Sigmoid colon (tissue), 7 donors: ENCODE data around the gene ADGRE3. TPM values are rescaled to one million over a fixed set of nuclear protein-coding genes. Genes with fewer than 3 reads are reported as not detected.

Experiments
- DNase-seq: peaks from one replicate; pipeline ENCODE4 v3.0.0-alpha.2; 2019
- H3K27ac ChIP-seq, 4 donors: fragments of 200-600 bp; sonication (generic); one replicate each; pipeline ENCODE4 v1.5.1; 2016 to 2019; ENCODE audit warnings: mild to moderate bottlenecking in 1 of 4
- H3K27me3 ChIP-seq, 3 donors: fragments of 200-600 bp; sonication (generic); one replicate each; pipeline ENCODE4 v1.5.1; 2019; ENCODE audit warnings: mild to moderate bottlenecking in 1 of 3
- H3K36me3 ChIP-seq, 4 donors: fragments of 200-600 bp; sonication (generic); one replicate each; pipeline ENCODE4 v1.5.1; 2016 to 2019
- H3K4me1 ChIP-seq, 4 donors: fragments of 200-600 bp; sonication (generic); one replicate each; pipeline ENCODE4 v1.5.1; 2017 to 2019
- H3K4me3 ChIP-seq, 4 donors: fragments of 200-600 bp; sonication (generic); one replicate each; pipeline ENCODE4 v1.5.1; 2017 to 2019; ENCODE audit warnings: mild to moderate bottlenecking in 2 of 4, moderate library complexity in 1 of 4
- H3K9me3 ChIP-seq, 4 donors: fragments of 200-600 bp in 3 of 4; sonication (generic) in 3 of 4; one replicate each; pipeline versions ENCODE4 v1.5.1 to v1.6.1; 2013 to 2019
- CTCF ChIP-seq, 4 experiments: fragments of 450-650 bp in 3 of 4; fragments of 200-600 bp in 1 of 4; IDR thresholded peaks; one replicate each; pipeline ENCODE4 v1.5.1; 2016 to 2019; ENCODE audit warnings: antibody characterized with exemption in 4 of 4, mild to moderate bottlenecking in 3 of 4, moderate library complexity in 2 of 4
- EP300 ChIP-seq, 4 donors: sonication (generic); formaldehyde crosslinking; IDR thresholded peaks; one replicate each; pipeline ENCODE4 v1.6.1; 2017; ENCODE audit warnings: antibody characterized with exemption in 4 of 4
- POLR2A ChIP-seq, 2 donors: fragments of 450-650 bp; IDR thresholded peaks; one replicate each; pipeline ENCODE4 v1.6.1; 2016; ENCODE audit warnings: antibody characterized with exemption in 2 of 2, mild to moderate bottlenecking in 2 of 2, moderate library complexity in 2 of 2
- POLR2AphosphoS5 ChIP-seq, 4 donors: sonication (generic); formaldehyde crosslinking; IDR thresholded peaks; one replicate each; pipeline ENCODE4 v1.6.1; 2017; ENCODE audit warnings: antibody characterized with exemption in 4 of 4
- WGBS, 2 donors: extraction: QIAGEN DNeasy Blood & Tissue Kit; methylation state at CpG; one replicate each; pipeline ENCODE4 v1.1.7; 2013; 5-methylcytosine and 5-hydroxymethylcytosine counted together
- intact Hi-C: fragments of 100-400 bp; cut with DNase I; formaldehyde crosslinking; loops from one replicate; pipeline ENCODE4 v1.15.1; 2023
- polyA plus RNA-seq, 3 donors: library from polyadenylated mRNA; stranded (reverse); fragments of 200-250 nt; gene quantifications; one replicate each; pipeline ENCODE4 v1.2.3, GENCODE V29; 2013
- total RNA-seq, 4 donors: library from RNA; depleted of rRNA; stranded (reverse); fragments of >200 nt; gene quantifications; one replicate each; pipeline ENCODE4 v1.1.0, GENCODE V29; 2016
- donor health status: healthy with polysubstance abuse.
- donor health status: Bipolar disorder and iron deficiency.
- donor health status: healthy.

ADGRE3 gene
- total and polyA plus RNA-seq, 7 donors: 0.04 TPM; not detected in 6

- Histone ChIP-seq H3K9me3 (no peaks in the 10 kb centered on the region), H3K4me3 (no peak overlapping the region), H3K36me3 (no peaks in the 10 kb centered on the region), H3K4me1 (no peaks in the 10 kb centered on the region), H3K27me3 (no peaks in the 10 kb centered on the region), H3K27ac (no peak overlapping the region)
- no peak for DNase-seq
- 61 to 67% methylated on average over 4 of the region's 4 CpGs for WGBS, 2 donors
- TF ChIP-seq POLR2AphosphoS5 (IDR thresholded peaks at IDR 0.05) (no peak), CTCF (IDR thresholded peaks at IDR 0.05) (no peak), POLR2A (IDR thresholded peaks at IDR 0.05) (no peak), EP300 (IDR thresholded peaks at IDR 0.05) (no peak)
- intact Hi-C loops: no loop called here
Measured at GRCh38 chr19:14611051-14611450, 63.6 kb downstream of the ADGRE3 start.

GRCh38 chr19:14606627-14607026, 68.0 kb downstream of the ADGRE3 start:
- no peak for DNase-seq
- Histone ChIP-seq H3K27ac (no peak overlapping the region), H3K4me1 (no peaks in the 10 kb centered on the region), H3K4me3 (no peak overlapping the region), H3K9me3 (no peaks in the 10 kb centered on the region), H3K36me3 (no peaks in the 10 kb centered on the region), H3K27me3 (no peaks in the 10 kb centered on the region)
- intact Hi-C loops: no loop called here
- 74 to 76% methylated on average over 9 of the region's 9 CpGs for WGBS, 2 donors
- TF ChIP-seq POLR2A (IDR thresholded peaks at IDR 0.05): no peak
- no peak for TF ChIP-seq CTCF (IDR thresholded peaks at IDR 0.05)
- TF ChIP-seq EP300 (IDR thresholded peaks at IDR 0.05): no peak
- TF ChIP-seq POLR2AphosphoS5 (IDR thresholded peaks at IDR 0.05): no peak

GRCh38 chr19:14603990-14604387, 70.7 kb downstream of the ADGRE3 start:
- H3K36me3 ChIP-seq: no peaks in the 10 kb centered on the region
- DNase-seq: no peak
- no peaks in the 10 kb centered on the region for H3K27me3 ChIP-seq
- no peaks in the 10 kb centered on the region for H3K9me3 ChIP-seq
- no peak overlapping the region for H3K27ac ChIP-seq
- no peaks in the 10 kb centered on the region for H3K4me1 ChIP-seq
- intact Hi-C loops: no loop called here
- no peak for TF ChIP-seq CTCF (IDR thresholded peaks at IDR 0.05)
- no peak for TF ChIP-seq POLR2A (IDR thresholded peaks at IDR 0.05)
- no peak for TF ChIP-seq POLR2AphosphoS5 (IDR thresholded peaks at IDR 0.05)
- TF ChIP-seq EP300 (IDR thresholded peaks at IDR 0.05): no peak
- WGBS, 2 donors: 51 to 93% methylated on average over 2 of the region's 2 CpGs
- no peak overlapping the region for H3K4me3 ChIP-seq

- H3K27me3 ChIP-seq: no peaks in the 10 kb centered on the region
- no peak for DNase-seq
Measured at GRCh38 chr19:14599548-14600147, 75.0 kb downstream of the ADGRE3 start.

More at GRCh38 chr19:14599548-14600147, 75.0 kb downstream of the ADGRE3 start:
- no peaks in the 10 kb centered on the region for H3K4me1 ChIP-seq
- no peak overlapping the region for H3K27ac ChIP-seq
- TF ChIP-seq EP300 (IDR thresholded peaks at IDR 0.05) (no peak), CTCF (IDR thresholded peaks at IDR 0.05) (no peak), POLR2AphosphoS5 (IDR thresholded peaks at IDR 0.05) (no peak), POLR2A (IDR thresholded peaks at IDR 0.05) (no peak)
- H3K4me3 ChIP-seq: no peak overlapping the region
- intact Hi-C loops: no loop called here
- H3K36me3 ChIP-seq: no peaks in the 10 kb centered on the region
- H3K9me3 ChIP-seq: no peaks in the 10 kb centered on the region
- WGBS, 2 donors: 89 to 94% methylated on average over 8 of the region's 8 CpGs
